ENCODE results near the gene NCAN.

DNA sequence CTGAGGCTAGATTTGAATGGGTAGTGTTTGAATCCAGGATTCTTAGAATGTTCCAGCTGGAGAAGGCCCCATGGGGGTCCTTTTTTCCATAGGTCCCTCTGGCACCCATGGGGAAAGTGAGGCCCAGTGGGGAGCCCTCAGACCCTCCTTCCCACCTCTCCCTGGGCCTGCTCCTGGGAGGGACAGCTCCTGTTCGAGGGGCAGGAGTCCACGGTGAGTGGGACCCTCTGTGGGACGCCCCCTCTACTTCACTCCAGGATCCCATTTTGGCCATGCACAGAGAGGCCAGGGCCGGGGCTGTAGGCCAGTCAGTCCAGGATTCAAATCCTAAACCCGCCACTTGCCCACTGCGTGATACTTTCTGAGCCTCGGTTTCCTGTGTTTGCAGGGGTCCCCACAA lies 49.3 kb upstream of the NCAN start:
- TF ChIP-seq, protein P1, sequence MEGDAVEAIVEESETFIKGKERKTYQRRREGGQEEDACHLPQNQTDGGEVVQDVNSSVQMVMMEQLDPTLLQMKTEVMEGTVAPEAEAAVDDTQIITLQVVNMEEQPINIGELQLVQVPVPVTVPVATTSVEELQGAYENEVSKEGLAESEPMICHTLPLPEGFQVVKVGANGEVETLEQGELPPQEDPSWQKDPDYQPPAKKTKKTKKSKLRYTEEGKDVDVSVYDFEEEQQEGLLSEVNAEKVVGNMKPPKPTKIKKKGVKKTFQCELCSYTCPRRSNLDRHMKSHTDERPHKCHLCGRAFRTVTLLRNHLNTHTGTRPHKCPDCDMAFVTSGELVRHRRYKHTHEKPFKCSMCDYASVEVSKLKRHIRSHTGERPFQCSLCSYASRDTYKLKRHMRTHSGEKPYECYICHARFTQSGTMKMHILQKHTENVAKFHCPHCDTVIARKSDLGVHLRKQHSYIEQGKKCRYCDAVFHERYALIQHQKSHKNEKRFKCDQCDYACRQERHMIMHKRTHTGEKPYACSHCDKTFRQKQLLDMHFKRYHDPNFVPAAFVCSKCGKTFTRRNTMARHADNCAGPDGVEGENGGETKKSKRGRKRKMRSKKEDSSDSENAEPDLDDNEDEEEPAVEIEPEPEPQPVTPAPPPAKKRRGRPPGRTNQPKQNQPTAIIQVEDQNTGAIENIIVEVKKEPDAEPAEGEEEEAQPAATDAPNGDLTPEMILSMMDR (IDR thresholded peaks at IDR 0.05) = no peak
- no peak for TF ChIP-seq POLR2AphosphoS5 (IDR thresholded peaks at IDR 0.05)
